Putamen (tissue), 1 donor: ENCODE data around the gene TNS3.

Experiments
- DNase-seq: peaks from one replicate; pipeline ENCODE4 v3.0.0-alpha.2; 2016; ENCODE audit warnings: low spot score

TNS3 gene

GRCh38 chr7:47484923-47485639 lies 96.8 kb downstream of the TNS3 start:
- DNase-seq, result no peak

GRCh38 chr7:47484457-47484856 lies 97.5 kb downstream of the TNS3 start:
- DNase-seq, result no peak

- DNase-seq, result no peak
Observed at GRCh38 chr7:47483604-47484273, 98.2 kb downstream of the TNS3 start.

- no peak for DNase-seq
Observed at GRCh38 chr7:47482013-47482875, 99.7 kb downstream of the TNS3 start.

- no peak for DNase-seq
Observed at GRCh38 chr7:47481541-47482012, 100.3 kb downstream of the TNS3 start.

GRCh38 chr7:47480576-47481538 lies 101.1 kb downstream of the TNS3 start:
- DNase-seq, result no peak

GRCh38 chr7:47479821-47480575 lies 101.9 kb downstream of the TNS3 start:
- no peak for DNase-seq

GRCh38 chr7:47478926-47479711 lies 102.8 kb downstream of the TNS3 start:
- no peak for DNase-seq

GRCh38 chr7:47478017-47478344 lies 103.9 kb downstream of the TNS3 start:
- DNase-seq, result no peak

GRCh38 chr7:47477191-47478016 lies 104.5 kb downstream of the TNS3 start:
- DNase-seq, result no peak

GRCh38 chr7:47475880-47476227 lies 106.1 kb downstream of the TNS3 start:
- DNase-seq, result no peak

GRCh38 chr7:47474937-47475879 lies 106.7 kb downstream of the TNS3 start:
- no peak for DNase-seq

- no peak for DNase-seq
Observed at GRCh38 chr7:47474211-47474936, 107.5 kb downstream of the TNS3 start.

- no peak for DNase-seq
Observed at GRCh38 chr7:47473499-47474210, 108.3 kb downstream of the TNS3 start.

GRCh38 chr7:47472444-47473157 lies 109.3 kb downstream of the TNS3 start:
- DNase-seq, result no peak

- DNase-seq, result no peak
Observed at GRCh38 chr7:47471831-47472230, 110.1 kb downstream of the TNS3 start.
